OCI-LY3 (cell line): ENCODE data around the gene TXNDC17.
"Not testable (repeated sequence)": the region's sequence is repeated elsewhere in the genome, so short reads cannot be mapped to it uniquely, and the experiment has no call there.

Experiments
- H2AFZ ChIP-seq: fragments of 200-600, 300-600 bp; shearing (Covaris generic); 2 replicates; pipeline ENCODE4 v1.6.0; 2014; ENCODE audit warnings: antibody characterized with exemption, low read depth, low read length
- H3K27ac ChIP-seq: fragments of 200-600, 300-600 bp; sonication (generic); 2 replicates; pipeline ENCODE4 v1.5.1; 2014; ENCODE audit warnings: mild to moderate bottlenecking, low read length, moderate library complexity, mixed read lengths
- H3K27me3 ChIP-seq: fragments of 200-600, 300-600 bp; sonication (generic); 2 replicates; pipeline ENCODE4 v1.6.1; 2014; ENCODE audit warnings: low read depth, low read length, mixed read lengths
- H3K36me3 ChIP-seq: fragments of 200-600, 300-600 bp; sonication (generic); replicated peaks from 2 replicates; pipeline ENCODE3; 2014; ENCODE audit warnings: low read depth, low read length, mixed read lengths
- H3K4me1 ChIP-seq: fragments of 300-600, 200-600 bp; sonication (generic); 2 replicates; pipeline ENCODE4 v1.6.1; 2014; ENCODE audit warnings: low read length, mixed read lengths
- H3K4me2 ChIP-seq: fragments of 200-600, 300-600 bp; sonication (generic); 2 replicates; pipeline ENCODE4 v1.6.1; 2014; ENCODE audit warnings: low read length, mixed read lengths
- H3K4me3 ChIP-seq: fragments of 300-600, 200-600 bp; sonication (generic); 2 replicates; pipeline ENCODE4 v1.5.1; 2014; ENCODE audit warnings: antibody characterized with exemption, mild to moderate bottlenecking, low read length, moderate library complexity
- H3K79me2 ChIP-seq: fragments of 300-600, 200-600 bp; shearing (Covaris generic); 2 replicates; pipeline ENCODE4 v1.6.1; 2014; ENCODE audit warnings: mild to moderate bottlenecking, low read length, mixed read lengths
- H3K9ac ChIP-seq: fragments of 300-600, 200-600 bp; shearing (Covaris generic); 2 replicates; pipeline ENCODE4 v1.6.0; 2014; ENCODE audit warnings: mild to moderate bottlenecking, low read length, moderate library complexity
- H3K9me3 ChIP-seq: fragments of 200-600, 300-600 bp; shearing (Covaris generic); 2 replicates; pipeline ENCODE4 v1.6.1; 2014; ENCODE audit warnings: low read length, mixed read lengths; ENCODE audit not compliant: insufficient read depth
- H4K20me1 ChIP-seq: fragments of 200-600, 300-600 bp; sonication (generic); 2 replicates; pipeline ENCODE4 v1.6.1; 2016; ENCODE audit warnings: low read length, mixed read lengths; ENCODE audit not compliant: insufficient read depth
- EZH2phosphoT487 ChIP-seq: fragments of 200-600 bp; shearing (Covaris generic); IDR thresholded peaks from 2 replicates; pipeline ENCODE4 v1.6.1; 2018; ENCODE audit warnings: antibody characterized with exemption, mixed run types, low read depth
- TF ChIP-seq, protein P1 (sequence below): fragments of 200-600, 300-600 bp; sonication (generic); IDR thresholded peaks from 2 replicates; pipeline ENCODE4 v1.5.1; 2014; ENCODE audit warnings: antibody characterized with exemption, low read length, low read depth

The TXNDC17 gene

DNA sequence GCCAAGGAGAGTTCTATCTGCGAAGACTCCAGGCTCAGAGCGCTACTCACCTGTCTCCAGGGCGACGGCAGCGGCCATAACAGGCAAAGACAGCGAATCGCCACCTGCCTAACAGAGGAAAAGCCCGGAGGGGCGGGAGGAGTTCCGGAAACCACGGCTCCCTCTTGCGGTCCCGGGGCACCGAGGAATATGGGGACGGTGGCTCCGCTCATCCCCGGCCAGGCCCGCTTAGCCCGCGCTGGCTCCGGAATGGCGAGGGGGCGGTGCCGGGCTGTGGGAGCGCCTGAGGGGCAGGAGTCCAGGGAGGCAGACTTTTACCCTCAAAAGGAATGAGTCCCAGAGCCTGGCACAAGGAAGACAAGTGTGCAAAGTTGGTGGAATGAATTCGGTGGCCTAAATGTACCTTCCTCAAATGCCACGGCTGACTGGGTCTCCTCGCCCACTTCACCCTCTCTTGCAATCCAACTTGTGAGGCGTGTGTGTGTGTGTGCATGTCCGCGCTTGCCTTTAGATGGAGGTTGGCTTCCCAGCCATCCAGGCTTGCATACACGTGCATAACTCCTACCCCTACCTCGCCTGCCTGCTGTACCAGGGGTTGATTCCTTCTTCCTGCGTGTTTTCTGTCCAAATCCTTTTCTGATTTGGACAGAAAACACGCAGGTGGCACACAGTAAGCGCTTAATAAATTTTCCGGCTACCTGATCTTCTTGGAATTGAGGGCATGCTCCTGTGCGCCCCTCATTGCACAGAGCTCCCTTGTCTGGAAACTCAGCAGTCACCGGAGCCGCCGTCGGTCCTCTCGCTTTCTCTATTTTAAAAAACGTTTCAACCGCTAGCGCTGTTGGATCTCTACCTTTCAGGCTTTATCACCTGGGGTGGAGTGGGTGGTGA lies 14.2 kb downstream of the TXNDC17 start:
- Histone ChIP-seq H3K4me1 (peaks cover 10% of the 10 kb centered on the region), H3K36me3 (no peaks in the 10 kb centered on the region), H3K4me2 (no peak overlapping the region), H3K9ac (no peak overlapping the region), H3K27ac (no peak overlapping the region), H3K79me2 (peaks cover 16% of the 10 kb centered on the region), H3K9me3 (no peaks in the 10 kb centered on the region), H4K20me1 (no peaks in the 10 kb centered on the region), H3K27me3 (no peaks in the 10 kb centered on the region), H2AFZ (no peak overlapping the region), H3K4me3 (no peak overlapping the region)
- TF ChIP-seq EZH2phosphoT487, result no peak
- TF ChIP-seq, protein P1, sequence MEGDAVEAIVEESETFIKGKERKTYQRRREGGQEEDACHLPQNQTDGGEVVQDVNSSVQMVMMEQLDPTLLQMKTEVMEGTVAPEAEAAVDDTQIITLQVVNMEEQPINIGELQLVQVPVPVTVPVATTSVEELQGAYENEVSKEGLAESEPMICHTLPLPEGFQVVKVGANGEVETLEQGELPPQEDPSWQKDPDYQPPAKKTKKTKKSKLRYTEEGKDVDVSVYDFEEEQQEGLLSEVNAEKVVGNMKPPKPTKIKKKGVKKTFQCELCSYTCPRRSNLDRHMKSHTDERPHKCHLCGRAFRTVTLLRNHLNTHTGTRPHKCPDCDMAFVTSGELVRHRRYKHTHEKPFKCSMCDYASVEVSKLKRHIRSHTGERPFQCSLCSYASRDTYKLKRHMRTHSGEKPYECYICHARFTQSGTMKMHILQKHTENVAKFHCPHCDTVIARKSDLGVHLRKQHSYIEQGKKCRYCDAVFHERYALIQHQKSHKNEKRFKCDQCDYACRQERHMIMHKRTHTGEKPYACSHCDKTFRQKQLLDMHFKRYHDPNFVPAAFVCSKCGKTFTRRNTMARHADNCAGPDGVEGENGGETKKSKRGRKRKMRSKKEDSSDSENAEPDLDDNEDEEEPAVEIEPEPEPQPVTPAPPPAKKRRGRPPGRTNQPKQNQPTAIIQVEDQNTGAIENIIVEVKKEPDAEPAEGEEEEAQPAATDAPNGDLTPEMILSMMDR, result no peak

DNA sequence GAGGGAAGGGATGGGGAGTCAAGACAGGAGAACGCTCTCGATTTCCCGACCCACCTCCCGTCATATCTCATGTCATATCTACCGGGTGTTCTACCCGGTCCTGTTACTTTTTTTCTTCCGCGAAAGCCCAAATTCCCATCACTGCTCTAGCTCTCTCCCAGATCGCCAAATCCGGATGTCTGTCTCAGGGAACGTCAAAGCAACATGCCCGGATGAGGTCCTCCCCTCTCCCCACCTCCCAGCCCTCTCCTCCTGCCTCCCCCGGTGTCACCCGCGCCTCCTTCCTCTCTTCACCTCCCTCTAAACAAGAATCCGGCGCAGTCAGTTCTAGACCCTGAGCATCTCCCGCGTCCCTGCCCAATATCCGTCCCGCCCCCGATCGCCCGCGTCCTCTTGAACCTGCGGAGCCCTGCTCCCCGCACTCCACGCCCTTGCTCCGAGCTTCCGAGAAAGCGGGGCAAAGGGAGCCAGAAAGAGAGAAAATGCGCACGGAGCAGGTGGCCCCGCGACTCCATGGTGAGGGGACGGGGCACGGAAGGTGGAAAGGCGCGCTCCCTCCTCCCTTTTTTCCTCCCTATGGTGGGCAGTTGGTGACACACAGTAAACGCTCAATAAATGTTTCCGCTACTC lies 15.0 kb downstream of the TXNDC17 start:
- not testable (repeated sequence) for H3K79me2 ChIP-seq, H3K4me2 ChIP-seq, H3K4me3 ChIP-seq

DNA sequence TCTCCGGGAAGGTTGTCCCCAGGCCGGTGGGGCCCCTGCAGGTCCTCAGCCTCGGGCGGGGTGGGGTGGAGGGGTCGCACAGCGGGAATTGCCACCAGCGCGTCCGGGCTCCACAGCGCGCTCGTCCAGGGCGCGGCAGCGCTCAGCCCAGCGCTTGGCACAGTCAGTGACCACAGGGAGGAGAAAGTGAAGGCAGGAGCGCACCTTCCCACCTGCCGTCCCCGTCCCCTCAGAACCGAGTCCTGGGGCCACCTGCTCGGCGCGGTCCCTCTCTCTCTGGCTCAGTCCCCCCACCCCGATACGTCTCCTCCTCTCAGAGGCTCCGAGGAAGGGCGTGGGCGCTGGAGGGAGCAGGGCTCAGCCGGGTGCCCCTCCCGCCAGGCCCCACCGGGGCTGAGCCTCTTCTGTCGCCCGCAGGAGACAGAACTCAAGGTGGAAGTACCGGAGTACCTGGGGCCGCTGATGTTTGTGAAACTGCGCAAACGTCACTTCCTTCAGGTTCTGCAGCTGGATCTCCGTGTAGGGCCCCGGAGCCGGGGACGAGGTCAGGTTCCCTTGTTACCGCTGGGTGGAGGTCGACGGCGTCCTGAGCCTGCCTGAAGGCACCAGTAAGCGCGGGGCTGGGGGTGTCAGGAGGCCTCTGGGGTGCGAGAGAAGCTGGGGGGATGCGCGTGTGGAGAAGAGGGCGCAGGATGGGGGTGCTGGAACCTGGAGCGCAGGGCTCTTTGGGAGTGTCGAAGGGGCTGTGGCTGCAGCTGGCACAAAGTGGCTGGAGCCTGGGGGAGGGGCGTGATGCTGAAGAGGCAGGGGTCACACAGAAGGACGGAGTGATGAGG lies 16.2 kb downstream of the TXNDC17 start:
- not testable (repeated sequence) for H3K79me2 ChIP-seq, H4K20me1 ChIP-seq, H3K36me3 ChIP-seq, H3K27me3 ChIP-seq, H3K9me3 ChIP-seq
- Histone ChIP-seq H3K4me2 (peak overlapping the region; percentile 79), H3K27ac (peak overlapping the region; percentile 34), H3K9ac (peak overlapping the region; percentile 68), H3K4me1 (peaks cover 19% of the 10 kb centered on the region), H3K4me3 (peak overlapping the region; percentile 85), H2AFZ (peak overlapping the region; percentile 21; the same call in 1 of the 2 replicates)

More for the DNA sequence above, 15.0 kb downstream of the TXNDC17 start:
- H3K9me3 ChIP-seq, H2AFZ ChIP-seq, H3K9ac ChIP-seq, H3K36me3 ChIP-seq, H3K27me3 ChIP-seq, H3K27ac ChIP-seq, H4K20me1 ChIP-seq: not testable (repeated sequence)
- H3K4me1 ChIP-seq, result peaks cover 13% of the 10 kb centered on the region

DNA sequence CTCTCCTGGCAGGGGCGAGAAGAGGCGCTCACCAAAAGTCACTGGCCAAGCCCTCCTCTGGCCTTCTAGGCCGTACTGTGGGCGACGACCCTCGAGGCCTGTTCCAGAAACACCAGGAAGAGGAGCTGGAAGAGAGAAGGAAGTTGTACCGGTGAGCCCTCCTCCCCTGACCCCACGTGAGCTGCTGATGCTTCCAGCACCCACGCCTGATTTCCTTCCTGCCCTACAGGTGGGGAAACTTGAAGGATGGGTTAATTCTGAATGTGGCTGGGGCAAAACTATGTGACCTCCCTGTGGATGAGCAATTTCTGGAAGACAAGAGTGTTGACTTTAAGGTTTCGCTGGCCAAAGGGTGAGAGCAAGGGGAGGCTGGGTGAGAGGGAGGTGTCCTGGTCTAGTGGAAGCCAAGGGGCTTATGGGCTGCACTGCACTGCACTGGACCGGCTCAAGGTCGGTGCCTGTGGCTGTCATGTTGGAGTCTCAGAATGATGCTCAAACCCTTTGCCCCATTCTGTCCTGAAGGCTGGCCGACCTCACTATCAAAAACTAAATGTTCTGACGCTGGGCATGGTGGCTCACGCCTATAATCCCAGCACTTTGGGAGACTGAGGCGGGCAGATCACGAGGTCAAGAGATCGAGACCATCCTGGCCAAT lies 16.9 kb downstream of the TXNDC17 start:
- Histone ChIP-seq H3K27me3 (no peaks in the 10 kb centered on the region), H3K79me2 (peaks cover 4% of the 10 kb centered on the region; the same call in 1 of the 2 replicates), H3K9me3 (no peaks in the 10 kb centered on the region), H3K27ac (peak overlapping the region; percentile 34), H3K4me1 (peaks cover 17% of the 10 kb centered on the region), H4K20me1 (no peaks in the 10 kb centered on the region), H3K4me3 (peak overlapping the region; percentile 85), H3K9ac (peak overlapping the region; percentile 68), H3K4me2 (peak overlapping the region; percentile 79), H2AFZ (peak overlapping the region; percentile 21; the same call in 1 of the 2 replicates), H3K36me3 (no peaks in the 10 kb centered on the region)
- TF ChIP-seq EZH2phosphoT487, result no peak
- TF ChIP-seq, protein P1, result no peak

DNA sequence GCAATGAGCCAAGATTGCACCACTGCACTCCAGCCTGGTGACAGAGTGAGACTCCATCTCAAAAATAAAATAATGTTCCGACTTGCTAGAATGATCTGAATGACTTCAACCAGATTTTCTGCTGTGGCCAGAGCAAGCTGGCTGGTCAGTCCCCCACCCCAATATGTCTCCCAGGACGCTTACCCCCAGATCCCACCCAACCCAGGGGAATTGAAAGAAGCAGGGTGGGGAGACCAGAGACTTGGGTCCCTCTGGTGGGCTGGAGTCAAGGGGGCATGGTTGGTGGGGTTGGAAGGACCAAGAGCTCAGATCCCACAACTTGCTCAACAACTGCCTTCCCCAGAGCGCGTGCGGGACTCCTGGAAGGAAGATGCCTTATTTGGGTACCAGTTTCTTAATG lies 17.6 kb downstream of the TXNDC17 start:
- H4K20me1 ChIP-seq, H3K9me3 ChIP-seq, H3K9ac ChIP-seq, H3K79me2 ChIP-seq, H3K4me3 ChIP-seq, H3K27me3 ChIP-seq, H3K27ac ChIP-seq, H3K36me3 ChIP-seq, H2AFZ ChIP-seq, H3K4me2 ChIP-seq: not testable (repeated sequence)
- H3K4me1 ChIP-seq, result peaks cover 17% of the 10 kb centered on the region
